Thymus (tissue), 11 donors: ENCODE measurements around the gene MRAS. TPM values are rescaled to one million over a fixed set of nuclear protein-coding genes. Genes with fewer than 3 reads are reported as not detected.

Source experiments
- DNase-seq, 9 donors: peaks; one replicate each; pipeline ENCODE4 v3.0.0-alpha.2; 2013; ENCODE audit warnings: low spot score in 9 of 9, low read depth in 6 of 9, missing footprints in 1 of 9
- H3K27ac ChIP-seq, 2 donors: one replicate each; pipeline ENCODE4 v1.5.1; 2013; ENCODE audit warnings: control low read depth in 1 of 2, low read depth in 1 of 2, low read length in 1 of 2, mild to moderate bottlenecking in 1 of 2, moderate library complexity in 1 of 2
- H3K27me3 ChIP-seq, 2 donors: one replicate each; pipeline ENCODE4 v1.5.1; 2013; ENCODE audit warnings: low read length in 1 of 2; ENCODE audit not compliant: control insufficient read depth in 2 of 2, insufficient read depth in 1 of 2
- H3K36me3 ChIP-seq, 2 donors: one replicate each; pipeline ENCODE4 v1.5.1; 2013; ENCODE audit warnings: low read length in 1 of 2, mild to moderate bottlenecking in 1 of 2, moderate library complexity in 1 of 2; ENCODE audit not compliant: control insufficient read depth in 2 of 2, insufficient read depth in 2 of 2
- H3K4me1 ChIP-seq, 2 donors: one replicate each; pipeline ENCODE4 v1.5.1; 2013; ENCODE audit warnings: low read length in 2 of 2; ENCODE audit not compliant: control insufficient read depth in 2 of 2, insufficient read depth in 2 of 2
- H3K4me3 ChIP-seq, 2 donors: one replicate each; pipeline ENCODE4 v1.5.1; 2013; ENCODE audit warnings: low read length in 2 of 2, control low read depth in 1 of 2, mild to moderate bottlenecking in 1 of 2
- H3K9me3 ChIP-seq, 2 donors: one replicate each; pipeline ENCODE4 v1.5.1; 2013; ENCODE audit warnings: low read length in 1 of 2, mild to moderate bottlenecking in 1 of 2; ENCODE audit not compliant: control insufficient read depth in 2 of 2, insufficient read depth in 1 of 2
- WGBS: extraction: QIAGEN DNeasy Blood & Tissue Kit; methylation state at CpG from one replicate; pipeline ENCODE4 v1.1.7; 2013; 5-methylcytosine and 5-hydroxymethylcytosine counted together
- polyA plus RNA-seq: library from polyadenylated mRNA; stranded (reverse); fragments of 200-250 nt; gene quantifications from one replicate; pipeline ENCODE4 v1.2.3, GENCODE V29; 2013
- total RNA-seq: library from RNA; stranded (reverse); fragments of 120-200 nt; gene quantifications from one replicate; pipeline ENCODE4 v1.2.4, GENCODE V29; 2013
- donor health status: healthy.

The MRAS gene
- total and polyA plus RNA-seq, 2 donors, result 4.7 to 11.7 TPM

- no peaks in the 10 kb centered on the region for H3K4me1 ChIP-seq
- H3K9me3 ChIP-seq, result no peaks in the 10 kb centered on the region
- no peaks in the 10 kb centered on the region for H3K27me3 ChIP-seq
- no peak for DNase-seq
- H3K36me3 ChIP-seq, result no peaks in the 10 kb centered on the region
- WGBS, result 98% methylated on average over 10 of the region's 10 CpGs
- no peak overlapping the region for H3K27ac ChIP-seq
- no peak overlapping the region for H3K4me3 ChIP-seq
Measured at GRCh38 chr3:138399766-138400165, 51.4 kb downstream of the MRAS start.

GRCh38 chr3:138400651-138401070, 52.3 kb downstream of the MRAS start:
- H3K27me3 ChIP-seq, result no peaks in the 10 kb centered on the region
- H3K27ac ChIP-seq, result no peak overlapping the region
- 79% methylated on average over 2 of the region's 2 CpGs for WGBS
- DNase-seq, result no peak
- H3K4me3 ChIP-seq, result no peak overlapping the region
- H3K9me3 ChIP-seq, result no peaks in the 10 kb centered on the region
- H3K4me1 ChIP-seq, result no peaks in the 10 kb centered on the region
- H3K36me3 ChIP-seq, result no peaks in the 10 kb centered on the region

- H3K27me3 ChIP-seq, result no peaks in the 10 kb centered on the region
- WGBS, result 98% methylated on average over 7 of the region's 7 CpGs
- H3K4me1 ChIP-seq, result no peaks in the 10 kb centered on the region
- H3K4me3 ChIP-seq, result no peak overlapping the region
- H3K36me3 ChIP-seq, result no peaks in the 10 kb centered on the region
- no peak overlapping the region for H3K27ac ChIP-seq
- H3K9me3 ChIP-seq, result no peaks in the 10 kb centered on the region
- DNase-seq, result no peak
Measured at GRCh38 chr3:138401834-138402233, 53.5 kb downstream of the MRAS start.

DNA sequence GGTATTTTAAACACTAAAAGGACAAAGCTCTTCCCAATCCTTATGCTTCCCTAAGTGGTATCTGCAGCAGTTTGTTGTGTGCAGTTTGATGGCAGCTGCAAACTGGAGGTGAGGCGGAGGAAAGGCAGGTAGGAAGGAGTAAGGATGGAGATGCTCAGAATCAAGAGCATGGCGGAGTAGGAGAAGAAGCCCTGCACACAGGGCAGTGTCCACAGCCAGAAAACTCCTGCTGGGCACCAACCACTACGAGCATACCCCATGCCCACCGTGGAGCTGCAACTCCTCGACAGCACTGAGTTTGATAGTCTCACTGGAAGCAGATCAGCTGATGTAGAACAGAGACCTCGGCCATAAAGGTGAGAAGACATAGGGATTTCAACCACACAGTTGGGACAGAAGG, 55.7 kb downstream of the MRAS start:
- no peaks in the 10 kb centered on the region for H3K4me1 ChIP-seq
- no peaks in the 10 kb centered on the region for H3K9me3 ChIP-seq
- H3K27me3 ChIP-seq, result no peaks in the 10 kb centered on the region
- H3K27ac ChIP-seq, result no peak overlapping the region
- no peak overlapping the region for H3K4me3 ChIP-seq
- WGBS, result 94% methylated on average over 6 of the region's 6 CpGs
- no peaks in the 10 kb centered on the region for H3K36me3 ChIP-seq
- DNase-seq, result no peak

DNA sequence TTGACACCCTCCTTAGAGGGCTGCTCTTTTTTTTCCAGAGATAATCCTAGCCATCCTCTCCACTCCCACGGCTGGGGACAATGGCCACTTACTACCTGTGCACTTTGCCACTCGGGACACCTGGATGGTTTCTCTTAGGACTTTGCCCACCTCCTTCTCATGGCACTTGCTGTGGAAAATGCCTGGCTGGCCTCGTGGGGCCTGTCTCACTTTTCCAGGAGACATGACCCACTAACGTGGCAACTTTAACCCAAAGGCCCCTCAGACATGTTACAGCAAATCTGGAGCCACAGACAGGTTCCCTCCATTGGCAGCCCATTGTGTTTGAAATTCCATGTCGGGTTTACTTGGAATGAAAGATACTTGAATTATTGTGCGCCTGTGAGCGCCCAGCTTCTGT, 56.6 kb downstream of the MRAS start:
- H3K9me3 ChIP-seq, result no peaks in the 10 kb centered on the region
- no peak for DNase-seq
- 94% methylated on average over 7 of the region's 7 CpGs for WGBS
- H3K4me1 ChIP-seq, result no peaks in the 10 kb centered on the region
- no peak overlapping the region for H3K27ac ChIP-seq
- no peak overlapping the region for H3K4me3 ChIP-seq
- no peaks in the 10 kb centered on the region for H3K27me3 ChIP-seq
- no peaks in the 10 kb centered on the region for H3K36me3 ChIP-seq

DNA sequence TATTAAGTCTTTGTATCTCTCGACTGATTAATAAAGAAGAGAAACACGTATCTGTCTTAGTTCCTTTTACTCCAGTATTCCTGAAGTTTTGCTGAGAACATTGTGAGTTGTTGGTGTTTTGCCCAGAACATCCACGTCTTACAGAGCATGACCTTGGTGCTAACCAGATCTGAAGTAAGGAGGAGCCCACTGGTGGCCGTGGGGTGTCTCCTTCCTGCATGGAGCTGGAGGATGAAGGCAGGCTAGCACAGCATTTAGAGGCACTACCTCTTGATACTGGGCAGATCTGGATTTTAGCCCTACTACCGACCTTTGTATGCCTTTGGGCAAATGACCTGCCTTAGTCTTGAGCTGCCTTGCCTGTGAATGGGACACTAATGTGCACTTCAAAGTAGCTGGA, 57.1 kb downstream of the MRAS start:
- H3K27ac ChIP-seq, result no peak overlapping the region
- H3K27me3 ChIP-seq, result no peaks in the 10 kb centered on the region
- no peaks in the 10 kb centered on the region for H3K4me1 ChIP-seq
- no peak overlapping the region for H3K4me3 ChIP-seq
- H3K36me3 ChIP-seq, result no peaks in the 10 kb centered on the region
- WGBS, result 94% methylated on average over 5 of the region's 5 CpGs
- no peak for DNase-seq
- H3K9me3 ChIP-seq, result no peaks in the 10 kb centered on the region

DNA sequence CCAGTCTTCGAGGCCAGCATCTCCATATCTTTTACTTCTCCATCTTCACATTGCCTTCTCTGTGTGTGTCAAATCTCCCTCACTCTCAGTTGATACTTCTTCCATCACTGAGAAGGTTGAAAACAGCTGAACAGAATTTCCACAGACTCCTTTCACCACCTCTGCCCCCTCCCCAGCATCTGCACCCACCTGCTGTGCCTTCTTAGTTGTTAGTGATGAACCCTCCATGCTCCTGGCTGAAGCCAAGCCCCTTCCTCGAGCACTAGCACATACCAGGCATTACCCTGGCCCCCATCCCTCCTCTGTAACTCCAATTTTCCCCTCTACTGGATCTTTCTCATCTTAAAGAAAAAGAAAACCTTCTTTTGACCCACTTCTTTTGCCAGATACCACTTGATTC, 58.2 kb downstream of the MRAS start:
- DNase-seq, result no peak
- Histone ChIP-seq H3K27me3 (peaks cover 0 to 3% of the 10 kb centered on the region in 2 donors), H3K4me3 (no peak overlapping the region), H3K4me1 (no peaks in the 10 kb centered on the region), H3K36me3 (no peaks in the 10 kb centered on the region), H3K9me3 (no peaks in the 10 kb centered on the region), H3K27ac (no peak overlapping the region)
- WGBS, result 79% methylated on average over 2 of the region's 2 CpGs

DNA sequence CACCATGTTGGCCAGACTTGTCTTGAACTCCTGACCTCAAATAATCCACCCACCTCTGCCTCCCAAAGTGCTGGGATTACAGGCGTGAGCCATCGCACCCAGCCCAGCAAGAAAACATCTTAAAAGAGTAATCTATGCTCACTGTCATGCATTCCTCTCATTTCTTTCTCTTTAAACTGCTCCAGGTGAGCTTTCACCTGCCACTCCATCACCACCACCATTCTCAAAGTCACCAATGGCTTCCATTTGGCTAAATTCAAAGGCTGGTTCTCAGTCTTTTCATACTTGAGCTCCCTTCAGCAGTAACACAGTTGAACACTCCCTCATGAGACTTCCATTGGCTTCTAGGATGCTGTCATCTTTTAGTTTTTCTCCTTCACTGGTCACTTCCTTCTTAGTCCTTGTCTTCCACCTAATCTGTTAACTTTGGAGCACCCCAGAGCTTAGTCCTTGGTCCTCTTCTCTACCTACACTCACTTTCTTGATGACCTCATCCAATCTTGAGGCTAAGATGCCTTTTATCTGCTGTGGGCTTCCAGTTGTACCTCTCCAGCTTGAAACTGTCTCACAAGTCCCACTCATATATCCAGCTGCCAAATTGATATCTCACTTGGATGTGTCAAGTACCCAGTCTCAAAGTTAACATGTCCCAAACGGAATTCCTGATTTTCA, 59.0 kb downstream of the MRAS start:
- H3K4me3 ChIP-seq, result no peak overlapping the region
- no peaks in the 10 kb centered on the region for H3K36me3 ChIP-seq
- no peak for DNase-seq
- 93% methylated on average over 3 of the region's 3 CpGs for WGBS
- H3K27ac ChIP-seq, result no peak overlapping the region
- no peaks in the 10 kb centered on the region for H3K4me1 ChIP-seq
- peaks cover 0 to 3% of the 10 kb centered on the region in 2 donors for H3K27me3 ChIP-seq
- H3K9me3 ChIP-seq, result no peaks in the 10 kb centered on the region

GRCh38 chr3:138408751-138409570, 60.6 kb downstream of the MRAS start:
- WGBS, result 87% methylated on average over 7 of the region's 7 CpGs
- DNase-seq, result no peak
- Histone ChIP-seq H3K9me3 (no peaks in the 10 kb centered on the region), H3K4me3 (no peak overlapping the region), H3K27me3 (peaks cover 0 to 3% of the 10 kb centered on the region in 2 donors), H3K36me3 (no peaks in the 10 kb centered on the region), H3K27ac (no peak overlapping the region), H3K4me1 (no peaks in the 10 kb centered on the region)
